Kidney (tissue), 14 donors: ENCODE data around the gene PRM1. TPM values are rescaled to one million over a fixed set of nuclear protein-coding genes. Genes with fewer than 3 reads are reported as not detected.

Experiments
- DNase-seq, 5 donors: peaks; one replicate each; pipeline ENCODE4 v3.0.0-alpha.2; 2013 to 2020
- FAIRE-seq: peaks from 2 replicates; lab custom pipeline; 2012; peaks lifted over from hg19 to GRCh38; lab: Jason Lieb, UNC
- H3K27ac ChIP-seq, 2 donors: one replicate each; pipeline ENCODE4 v1.7.0; 2013; ENCODE audit warnings: low read depth in 2 of 2, low read length in 2 of 2, inconsistent platforms in 1 of 2
- H3K27me3 ChIP-seq: one replicate; pipeline ENCODE4 v1.7.1; 2013; ENCODE audit warnings: low read length, inconsistent platforms; ENCODE audit not compliant: control insufficient read depth, insufficient read depth
- H3K36me3 ChIP-seq, 3 donors: one replicate each; pipeline versions ENCODE4 v1.7.0 to v1.7.1; 2013; ENCODE audit warnings: low read length in 3 of 3, control low read depth in 1 of 3, inconsistent platforms in 1 of 3; ENCODE audit not compliant: insufficient read depth in 3 of 3, control insufficient read depth in 2 of 3
- H3K4me1 ChIP-seq, 3 donors: one replicate each; pipeline versions ENCODE4 v1.7.0 to v1.7.1; 2013; ENCODE audit warnings: low read length in 3 of 3, inconsistent platforms in 1 of 3, low read depth in 1 of 3; ENCODE audit not compliant: control insufficient read depth in 2 of 3, insufficient read depth in 2 of 3
- H3K4me3 ChIP-seq, 3 donors: one replicate each; pipeline versions ENCODE4 v1.7.0 to v1.8.1; 2013; ENCODE audit warnings: low read length in 3 of 3, control low read depth in 1 of 3, inconsistent platforms in 1 of 3
- H3K9ac ChIP-seq, 3 donors: one replicate each; pipeline versions ENCODE4 v1.7.0 to v1.7.1; 2013; ENCODE audit warnings: low read length in 3 of 3, control low read depth in 1 of 3, inconsistent platforms in 1 of 3
- H3K9me3 ChIP-seq, 3 donors: one replicate each; pipeline versions ENCODE4 v1.7.0 to v1.7.1; 2013; ENCODE audit warnings: low read length in 3 of 3, control low read depth in 1 of 3, inconsistent platforms in 1 of 3; ENCODE audit not compliant: control insufficient read depth in 2 of 3, insufficient read depth in 1 of 3
- intact Hi-C: fragments of 100-400 bp; cut with DNase I; formaldehyde crosslinking; loops from one replicate; pipeline ENCODE4 v1.11.1; 2022
- polyA plus RNA-seq: library from polyadenylated mRNA; stranded (reverse); fragments of 350-450 nt; fragmentation: Illumina TruSeq; extraction: RNeasy Lipid Tissue Mini Kit (QIAGEN cat#74804); gene quantifications from one replicate; pipeline ENCODE4 v1.2.3, GENCODE V29; 2014; ENCODE audit warnings: low read depth, low replicate concordance; ENCODE audit not compliant: insufficient read depth
- total RNA-seq: library from RNA; stranded (reverse); fragmentation: NEBNext Ultra II Directional; extraction: Animal tissue kit (Norgen Biotek cat#: 25700); gene quantifications from one replicate; pipeline ENCODE4 v1.2.1, GENCODE V29; 2021
- TF ChIP-seq, protein P1 (sequence below): IDR thresholded peaks from 3 replicates; pipeline ENCODE4 v1.5.1; 2012; ENCODE audit warnings: mild to moderate bottlenecking, moderate library complexity, borderline replicate concordance; ENCODE audit not compliant: insufficient read depth; ENCODE audit errors: extremely low read depth
- donor health status: control.
- donor health status: control.
- donor health status: control.
- donor health status: control.
- donor health status: control.
- donor health status: DM: yes; HTN: yes; CAD: no.
- donor health status: Normal renal cell carcinoma (clear cell type).

PRM1 gene
- total and polyA plus RNA-seq, 2 donors from 2014 or later: not detected

DNA sequence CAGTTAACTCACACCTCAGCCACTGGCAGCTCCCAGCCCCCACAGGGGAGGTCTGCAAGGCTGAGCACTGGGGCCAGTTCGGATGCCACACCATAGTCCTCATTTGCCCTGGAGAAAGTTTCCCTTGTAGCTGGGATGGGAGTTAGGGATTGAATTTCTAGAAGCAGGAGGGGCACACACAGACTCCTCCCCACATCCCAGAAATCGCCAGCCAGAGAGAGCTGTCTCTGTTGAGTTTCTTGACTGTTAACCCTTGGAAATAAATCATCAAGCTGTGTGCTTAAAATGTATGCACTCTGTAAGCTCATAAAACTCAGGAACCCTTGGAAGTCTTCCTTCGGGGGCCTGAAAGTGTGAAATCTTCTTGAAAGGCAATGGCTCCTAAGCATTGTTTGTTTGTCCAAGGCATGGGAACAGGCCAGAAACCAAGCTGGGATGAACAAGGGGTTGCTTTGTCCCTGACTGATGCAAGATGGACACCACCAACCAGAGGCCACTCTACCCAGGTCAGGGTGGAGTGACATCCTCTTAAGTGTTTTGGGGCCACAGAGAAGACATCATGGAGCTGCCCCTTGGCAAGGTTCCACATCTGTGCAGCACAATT, 7.3 kb downstream of the PRM1 start:
- no peak overlapping the region for H3K4me3 ChIP-seq
- peak in 4 of 5 donors; percentile 82 to 96 (median 90) for DNase-seq
- no peak for FAIRE-seq
- TF ChIP-seq, protein P1, sequence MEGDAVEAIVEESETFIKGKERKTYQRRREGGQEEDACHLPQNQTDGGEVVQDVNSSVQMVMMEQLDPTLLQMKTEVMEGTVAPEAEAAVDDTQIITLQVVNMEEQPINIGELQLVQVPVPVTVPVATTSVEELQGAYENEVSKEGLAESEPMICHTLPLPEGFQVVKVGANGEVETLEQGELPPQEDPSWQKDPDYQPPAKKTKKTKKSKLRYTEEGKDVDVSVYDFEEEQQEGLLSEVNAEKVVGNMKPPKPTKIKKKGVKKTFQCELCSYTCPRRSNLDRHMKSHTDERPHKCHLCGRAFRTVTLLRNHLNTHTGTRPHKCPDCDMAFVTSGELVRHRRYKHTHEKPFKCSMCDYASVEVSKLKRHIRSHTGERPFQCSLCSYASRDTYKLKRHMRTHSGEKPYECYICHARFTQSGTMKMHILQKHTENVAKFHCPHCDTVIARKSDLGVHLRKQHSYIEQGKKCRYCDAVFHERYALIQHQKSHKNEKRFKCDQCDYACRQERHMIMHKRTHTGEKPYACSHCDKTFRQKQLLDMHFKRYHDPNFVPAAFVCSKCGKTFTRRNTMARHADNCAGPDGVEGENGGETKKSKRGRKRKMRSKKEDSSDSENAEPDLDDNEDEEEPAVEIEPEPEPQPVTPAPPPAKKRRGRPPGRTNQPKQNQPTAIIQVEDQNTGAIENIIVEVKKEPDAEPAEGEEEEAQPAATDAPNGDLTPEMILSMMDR: no peak
- H3K9ac ChIP-seq: no peak overlapping the region
- intact Hi-C loops: no loop called here
- H3K27me3 ChIP-seq: no peaks in the 10 kb centered on the region
- H3K9me3 ChIP-seq: no peaks in the 10 kb centered on the region
- no peak overlapping the region for H3K27ac ChIP-seq
- H3K4me1 ChIP-seq: no peaks in the 10 kb centered on the region
- H3K36me3 ChIP-seq: no peaks in the 10 kb centered on the region

- FAIRE-seq: no peak
- DNase-seq: no peak
- no peak within 1 kb of the TSS for H3K9ac ChIP-seq
These were observed 8.0 kb downstream of the PRM1 start, which contains the start of gene PRM3 for GRCh38 chr16:11272921-11273720. PRM3 (minus strand) TSS chr16:11273629; CDS start chr16:11273595, 34 bp downstream.

GRCh38 chr16:11272484-11272883, 8.6 kb downstream of the PRM1 start:
- no peaks in the 10 kb centered on the region for H3K36me3 ChIP-seq
- TF ChIP-seq, protein P1: no peak
- no peaks in the 10 kb centered on the region for H3K9me3 ChIP-seq
- H3K27me3 ChIP-seq: no peaks in the 10 kb centered on the region
- FAIRE-seq: no peak
- DNase-seq: no peak
- intact Hi-C loops: no loop called here
- H3K9ac ChIP-seq: no peak overlapping the region
- no peak overlapping the region for H3K4me3 ChIP-seq
- no peak overlapping the region for H3K27ac ChIP-seq
- H3K4me1 ChIP-seq: no peaks in the 10 kb centered on the region

More at GRCh38 chr16:11272921-11273720, 8.0 kb downstream of the PRM1 start, which contains the start of gene PRM3:
- H3K9me3 ChIP-seq: no peaks in the 10 kb centered on the region
- TF ChIP-seq, protein P1: no peak
- H3K27me3 ChIP-seq: no peaks in the 10 kb centered on the region
- intact Hi-C loops: no loop called here
- no peaks in the 10 kb centered on the region for H3K4me1 ChIP-seq
- H3K36me3 ChIP-seq: no peaks in the 10 kb centered on the region
- no peak within 1 kb of the TSS for H3K4me3 ChIP-seq
- no peak within 1 kb of the TSS for H3K27ac ChIP-seq
